OCI-LY7 (cell line): Measurements from ENCODE around the gene ASPM.

Source experiments
- CTCF ChIP-seq: fragments of 200-600 bp; sonication (generic); conservative IDR thresholded peaks from 2 replicates; pipeline ENCODE4 v1.5.1; 2014; ENCODE audit warnings: mild to moderate bottlenecking, antibody characterized with exemption, low read length, moderate library complexity, mixed read lengths
- EZH2phosphoT487 ChIP-seq: fragments of 200-600 bp; sonication (generic); IDR thresholded peaks from 2 replicates; pipeline ENCODE4 v1.6.1; 2018; ENCODE audit warnings: low read depth, borderline replicate concordance, mild to moderate bottlenecking, mixed run types, antibody characterized with exemption, low read length, moderate library complexity, mixed read lengths

GRCh38 chr1:197065559-197065958 is 80.9 kb downstream of the ASPM start:
- TF ChIP-seq CTCF, result no peak
- no peak for TF ChIP-seq EZH2phosphoT487
